Left renal pelvis (tissue), 4 donors: ENCODE results near the gene MAPKBP1. TPM values are rescaled to one million over a fixed set of nuclear protein-coding genes. Genes with fewer than 3 reads are reported as not detected.

Experiments used
- DNase-seq, 4 donors: peaks; one replicate each; pipeline ENCODE4 v3.0.0-alpha.2; 2013; ENCODE audit warnings: low read depth in 4 of 4, low spot score in 3 of 4
- polyA plus RNA-seq, 4 donors: library from polyadenylated mRNA; unstranded; fragments of 120-200 nt; gene quantifications; one replicate each; pipeline ENCODE4 v1.2.1, GENCODE V29; 2013; ENCODE audit not compliant: insufficient read length in 4 of 4

MAPKBP1 gene
- polyA plus RNA-seq, 4 donors, result 10.1 to 19.1 (median 14.0) TPM

GRCh38 chr15:41782371-41783282 is 8.3 kb downstream of the MAPKBP1 start:
- DNase-seq, result no peak

- DNase-seq, result no peak
These were observed 9.0 kb downstream of the MAPKBP1 start for GRCh38 chr15:41783296-41783695.

- DNase-seq, result no peak
These were observed 14.0 kb downstream of the MAPKBP1 start for GRCh38 chr15:41788262-41788661.

GRCh38 chr15:41789236-41789635 is 15.0 kb downstream of the MAPKBP1 start:
- DNase-seq, result no peak

- no peak for DNase-seq
These were observed 15.4 kb downstream of the MAPKBP1 start for GRCh38 chr15:41789662-41790061.

GRCh38 chr15:41790169-41790568 is 15.9 kb downstream of the MAPKBP1 start:
- DNase-seq, result no peak

- no peak for DNase-seq
These were observed 16.7 kb downstream of the MAPKBP1 start for GRCh38 chr15:41790756-41791546.

GRCh38 chr15:41791547-41791937 is 17.3 kb downstream of the MAPKBP1 start:
- DNase-seq, result no peak

- no peak for DNase-seq
These were observed 17.8 kb downstream of the MAPKBP1 start for GRCh38 chr15:41792000-41792637.

GRCh38 chr15:41794081-41794480 is 19.8 kb downstream of the MAPKBP1 start:
- no peak for DNase-seq

GRCh38 chr15:41795996-41796856 is 21.9 kb downstream of the MAPKBP1 start:
- no peak for DNase-seq

GRCh38 chr15:41797201-41797944 is 23.1 kb downstream of the MAPKBP1 start:
- no peak for DNase-seq

GRCh38 chr15:41798607-41799487 is 24.6 kb downstream of the MAPKBP1 start:
- DNase-seq, result no peak

- DNase-seq, result no peak
These were observed 25.2 kb downstream of the MAPKBP1 start for GRCh38 chr15:41799488-41799805.

GRCh38 chr15:41801185-41801584 is 26.9 kb downstream of the MAPKBP1 start:
- DNase-seq, result no peak

- no peak for DNase-seq
These were observed 27.7 kb downstream of the MAPKBP1 start for GRCh38 chr15:41801850-41802455.

- DNase-seq, result no peak
These were observed 30.1 kb downstream of the MAPKBP1 start for GRCh38 chr15:41804361-41804760.

- DNase-seq, result no peak
These were observed 30.8 kb downstream of the MAPKBP1 start for GRCh38 chr15:41804916-41805666.
